ENCODE results near the gene KLHDC9.

The KLHDC9 gene

GRCh38 chr1:161091796-161092507 lies 6.2 kb upstream of the KLHDC9 start:
- H2BK5ac ChIP-seq (ENCODE audit: low read depth, low read length, poor library complexity, severe bottlenecking), result no peak overlapping the region
- no peak overlapping the region for H3K4me2 ChIP-seq (ENCODE audit: low read length, poor library complexity, severe bottlenecking)
- H3K4ac ChIP-seq (ENCODE audit: low read depth in 1 of 2, low read length in 2 of 2), result no peak overlapping the region
- H3K79me1 ChIP-seq (replicated peaks; ENCODE audit: low read length, poor library complexity, severe bottlenecking), result no peaks in the 10 kb centered on the region
- no peak overlapping the region for H3K27ac ChIP-seq (ENCODE audit: low read length, poor library complexity, severe bottlenecking)
- H2BK15ac ChIP-seq (ENCODE audit: low read depth, poor library complexity, severe bottlenecking), result no peak overlapping the region
- H3K9me3 ChIP-seq (ENCODE audit: control insufficient read depth, low read length), result no peaks in the 10 kb centered on the region
- H2AK5ac ChIP-seq (ENCODE audit: low read length, severe bottlenecking), result no peak overlapping the region
- no peaks in the 10 kb centered on the region for H3K27me3 ChIP-seq (ENCODE audit: control insufficient read depth in 1 of 2, insufficient read depth in 1 of 2, low read length in 2 of 2)
- H3K36me3 ChIP-seq (ENCODE audit: control insufficient read depth in 1 of 2, insufficient read depth in 2 of 2, low read depth in 1 of 2, low read length in 2 of 2), result no peaks in the 10 kb centered on the region
- H2BK120ac ChIP-seq (ENCODE audit: low read depth, low read length), result no peak overlapping the region
- no peak overlapping the region for H3K9ac ChIP-seq (ENCODE audit: low read length)
- H3K4me3 ChIP-seq (ENCODE audit: insufficient read depth in 1 of 2, low read depth in 1 of 2, low read length in 2 of 2), result no peak overlapping the region
- no peak for DNase-seq
- H3K18ac ChIP-seq (ENCODE audit: low read depth in 1 of 2, low read length in 2 of 2), result no peak overlapping the region
- peak overlapping the region in 1 of 2 experiments; percentile 58 for H3K14ac ChIP-seq (ENCODE audit: low read length in 2 of 2)
- H4K8ac ChIP-seq (ENCODE audit: low read length), result no peak overlapping the region
- no peak overlapping the region for H2BK12ac ChIP-seq (ENCODE audit: low read length in 2 of 2)
- no peak overlapping the region for H2AFZ ChIP-seq (ENCODE audit: low read depth, low read length)
- peak overlapping the region; percentile 21 for H4K91ac ChIP-seq (ENCODE audit: low read length)
- no peak overlapping the region for H3K23ac ChIP-seq (ENCODE audit: low read length in 2 of 2)
- 97% methylated on average over 5 of the region's 7 CpGs for whole genome bisulfite sequencing
- H3K4me1 ChIP-seq (ENCODE audit: control insufficient read depth, insufficient read depth, low read depth, low read length), result peaks cover 8% of the 10 kb centered on the region

- Histone ChIP-seq H2BK12ac (ENCODE audit: low read length in 2 of 2) (no peak overlapping the region), H4K8ac (ENCODE audit: low read length) (no peak overlapping the region), H3K79me1 (replicated peaks; ENCODE audit: low read length, poor library complexity, severe bottlenecking) (no peaks in the 10 kb centered on the region), H3K9ac (ENCODE audit: low read length) (no peak overlapping the region), H3K27ac (ENCODE audit: low read length, poor library complexity, severe bottlenecking) (no peak overlapping the region), H3K36me3 (ENCODE audit: control insufficient read depth in 1 of 2, insufficient read depth in 2 of 2, low read depth in 1 of 2, low read length in 2 of 2) (no peaks in the 10 kb centered on the region), H2AFZ (ENCODE audit: low read depth, low read length) (no peak overlapping the region), H3K4me1 (ENCODE audit: control insufficient read depth, insufficient read depth, low read depth, low read length) (peaks cover 8% of the 10 kb centered on the region), H3K23ac (ENCODE audit: low read length in 2 of 2) (no peak overlapping the region), H2BK5ac (ENCODE audit: low read depth, low read length, poor library complexity, severe bottlenecking) (no peak overlapping the region), H3K4ac (ENCODE audit: low read depth in 1 of 2, low read length in 2 of 2) (no peak overlapping the region), H4K91ac (ENCODE audit: low read length) (peak overlapping the region; percentile 21), H3K4me3 (ENCODE audit: insufficient read depth in 1 of 2, low read depth in 1 of 2, low read length in 2 of 2) (no peak overlapping the region), H3K9me3 (ENCODE audit: control insufficient read depth, low read length) (no peaks in the 10 kb centered on the region), H3K18ac (ENCODE audit: low read depth in 1 of 2, low read length in 2 of 2) (no peak overlapping the region), H3K14ac (ENCODE audit: low read length in 2 of 2) (no peak overlapping the region), H2BK120ac (ENCODE audit: low read depth, low read length) (no peak overlapping the region), H3K27me3 (ENCODE audit: control insufficient read depth in 1 of 2, insufficient read depth in 1 of 2, low read length in 2 of 2) (no peaks in the 10 kb centered on the region), H3K4me2 (ENCODE audit: low read length, poor library complexity, severe bottlenecking) (no peak overlapping the region), H2BK15ac (ENCODE audit: low read depth, poor library complexity, severe bottlenecking) (no peak overlapping the region), H2AK5ac (ENCODE audit: low read length, severe bottlenecking) (no peak overlapping the region)
- DNase-seq, result no peak
- WGBS, result 64% methylated on average over 3 of the region's 3 CpGs
Observed at GRCh38 chr1:161092621-161093028, 5.5 kb upstream of the KLHDC9 start.

- H2BK15ac ChIP-seq (ENCODE audit: low read depth, poor library complexity, severe bottlenecking), result no peak overlapping the region
- no peak overlapping the region for H3K4ac ChIP-seq (ENCODE audit: low read depth in 1 of 2, low read length in 2 of 2)
- H2BK120ac ChIP-seq (ENCODE audit: low read depth, low read length), result no peak overlapping the region
- no peak overlapping the region for H2AK5ac ChIP-seq (ENCODE audit: low read length, severe bottlenecking)
- peaks cover 0 to 2% of the 10 kb centered on the region in 2 experiments for H3K36me3 ChIP-seq (ENCODE audit: control insufficient read depth in 1 of 2, insufficient read depth in 2 of 2, low read depth in 1 of 2, low read length in 2 of 2)
- H3K4me2 ChIP-seq (ENCODE audit: low read length, poor library complexity, severe bottlenecking), result no peak overlapping the region
- H3K4me1 ChIP-seq (ENCODE audit: control insufficient read depth, insufficient read depth, low read depth, low read length), result peaks cover 13% of the 10 kb centered on the region
- H3K9me3 ChIP-seq (ENCODE audit: control insufficient read depth, low read length), result no peaks in the 10 kb centered on the region
- H3K23ac ChIP-seq (ENCODE audit: low read length in 2 of 2), result no peak overlapping the region
- H3K14ac ChIP-seq (ENCODE audit: low read length in 2 of 2), result no peak overlapping the region
- H2AFZ ChIP-seq (ENCODE audit: low read depth, low read length), result no peak overlapping the region
- H2BK5ac ChIP-seq (ENCODE audit: low read depth, low read length, poor library complexity, severe bottlenecking), result no peak overlapping the region
- no peak overlapping the region for H2BK12ac ChIP-seq (ENCODE audit: low read length in 2 of 2)
- H4K8ac ChIP-seq (ENCODE audit: low read length), result no peak overlapping the region
- no peak for DNase-seq
- no peak overlapping the region for H3K4me3 ChIP-seq (ENCODE audit: insufficient read depth in 1 of 2, low read depth in 1 of 2, low read length in 2 of 2)
- no peak overlapping the region for H3K9ac ChIP-seq (ENCODE audit: low read length)
- no peaks in the 10 kb centered on the region for H3K79me1 ChIP-seq (replicated peaks; ENCODE audit: low read length, poor library complexity, severe bottlenecking)
- no peak overlapping the region for H4K91ac ChIP-seq (ENCODE audit: low read length)
- no peaks in the 10 kb centered on the region for H3K27me3 ChIP-seq (ENCODE audit: control insufficient read depth in 1 of 2, insufficient read depth in 1 of 2, low read length in 2 of 2)
- no peak overlapping the region for H3K27ac ChIP-seq (ENCODE audit: low read length, poor library complexity, severe bottlenecking)
- 95% methylated on average over 4 of the region's 14 CpGs for WGBS
- no peak overlapping the region for H3K18ac ChIP-seq (ENCODE audit: low read depth in 1 of 2, low read length in 2 of 2)
Observed at GRCh38 chr1:161094481-161094880, 3.7 kb upstream of the KLHDC9 start.

- no peak for DNase-seq
- Histone ChIP-seq H3K4me2 (ENCODE audit: low read length, poor library complexity, severe bottlenecking) (no peak overlapping the region), H3K27ac (ENCODE audit: low read length, poor library complexity, severe bottlenecking) (no peak overlapping the region), H3K27me3 (ENCODE audit: control insufficient read depth in 1 of 2, insufficient read depth in 1 of 2, low read length in 2 of 2) (no peaks in the 10 kb centered on the region), H3K9ac (ENCODE audit: low read length) (no peak overlapping the region), H3K4me1 (ENCODE audit: control insufficient read depth, insufficient read depth, low read depth, low read length) (peaks cover 13% of the 10 kb centered on the region), H3K14ac (ENCODE audit: low read length in 2 of 2) (no peak overlapping the region), H3K9me3 (ENCODE audit: control insufficient read depth, low read length) (no peaks in the 10 kb centered on the region), H2BK12ac (ENCODE audit: low read length in 2 of 2) (no peak overlapping the region), H3K36me3 (ENCODE audit: control insufficient read depth in 1 of 2, insufficient read depth in 2 of 2, low read depth in 1 of 2, low read length in 2 of 2) (peaks cover 3 to 8% of the 10 kb centered on the region in 2 experiments), H2BK120ac (ENCODE audit: low read depth, low read length) (no peak overlapping the region), H2BK15ac (ENCODE audit: low read depth, poor library complexity, severe bottlenecking) (no peak overlapping the region), H2AFZ (ENCODE audit: low read depth, low read length) (no peak overlapping the region), H3K4me3 (ENCODE audit: insufficient read depth in 1 of 2, low read depth in 1 of 2, low read length in 2 of 2) (no peak overlapping the region), H4K91ac (ENCODE audit: low read length) (no peak overlapping the region), H3K18ac (ENCODE audit: low read depth in 1 of 2, low read length in 2 of 2) (no peak overlapping the region), H3K23ac (ENCODE audit: low read length in 2 of 2) (no peak overlapping the region), H3K4ac (ENCODE audit: low read depth in 1 of 2, low read length in 2 of 2) (no peak overlapping the region), H4K8ac (ENCODE audit: low read length) (no peak overlapping the region), H3K79me1 (replicated peaks; ENCODE audit: low read length, poor library complexity, severe bottlenecking) (no peaks in the 10 kb centered on the region), H2AK5ac (ENCODE audit: low read length, severe bottlenecking) (no peak overlapping the region), H2BK5ac (ENCODE audit: low read depth, low read length, poor library complexity, severe bottlenecking) (no peak overlapping the region)
- 92% methylated on average over 6 of the region's 6 CpGs for WGBS
Observed at GRCh38 chr1:161095230-161095629, 2.9 kb upstream of the KLHDC9 start.
